Measurements from ENCODE around the gene YPEL5.

The YPEL5 gene

GRCh38 chr2:30172627-30173026 lies 25.8 kb downstream of the YPEL5 start:
- no peak for DNase-seq

- DNase-seq = no peak
Measured at GRCh38 chr2:30177440-30177839, 30.6 kb downstream of the YPEL5 start.

- no peak for DNase-seq
Measured at GRCh38 chr2:30177956-30178355, 31.1 kb downstream of the YPEL5 start.

- no peak for DNase-seq
Measured at GRCh38 chr2:30178618-30179434, 32.0 kb downstream of the YPEL5 start.

GRCh38 chr2:30179536-30179935 lies 32.7 kb downstream of the YPEL5 start:
- no peak for DNase-seq

GRCh38 chr2:30180226-30180625 lies 33.4 kb downstream of the YPEL5 start:
- no peak for DNase-seq

- no peak for DNase-seq
Measured at GRCh38 chr2:30181176-30181575, 34.4 kb downstream of the YPEL5 start.

GRCh38 chr2:30184035-30184434 lies 37.2 kb downstream of the YPEL5 start:
- DNase-seq = no peak

- DNase-seq = no peak
Measured at GRCh38 chr2:30185178-30185577, 38.4 kb downstream of the YPEL5 start.

- DNase-seq = no peak
Measured at GRCh38 chr2:30188292-30188691, 41.5 kb downstream of the YPEL5 start.

- DNase-seq = no peak
Measured at GRCh38 chr2:30190637-30191036, 43.8 kb downstream of the YPEL5 start.

GRCh38 chr2:30191107-30191506 lies 44.3 kb downstream of the YPEL5 start:
- no peak for DNase-seq

GRCh38 chr2:30191819-30192271 lies 45.0 kb downstream of the YPEL5 start:
- no peak for DNase-seq

GRCh38 chr2:30192314-30192713 lies 45.5 kb downstream of the YPEL5 start:
- no peak for DNase-seq

- no peak for DNase-seq
Measured at GRCh38 chr2:30193104-30193681, 46.4 kb downstream of the YPEL5 start.

GRCh38 chr2:30194421-30194820 lies 47.6 kb downstream of the YPEL5 start:
- no peak for DNase-seq

- no peak for DNase-seq
Measured at GRCh38 chr2:30195016-30195415, 48.2 kb downstream of the YPEL5 start.

GRCh38 chr2:30197570-30198192 lies 50.9 kb downstream of the YPEL5 start:
- DNase-seq = no peak

- no peak for DNase-seq
Measured at GRCh38 chr2:30201990-30202389, 55.2 kb downstream of the YPEL5 start.

- no peak for DNase-seq
Measured at GRCh38 chr2:30203156-30203555, 56.3 kb downstream of the YPEL5 start.

- DNase-seq = no peak
Measured at GRCh38 chr2:30204281-30204680, 57.5 kb downstream of the YPEL5 start.

- no peak for DNase-seq
Measured at GRCh38 chr2:30205456-30205855, 58.6 kb downstream of the YPEL5 start.

GRCh38 chr2:30206461-30207430 lies 59.9 kb downstream of the YPEL5 start:
- no peak for DNase-seq
